Vagina (tissue), 2 donors: ENCODE results near the gene NCR1. TPM values are rescaled to one million over a fixed set of nuclear protein-coding genes. Genes with fewer than 3 reads are reported as not detected.
"Not testable (repeated sequence)": the region's sequence is repeated elsewhere in the genome, so short reads cannot be mapped to it uniquely, and the experiment has no call there.

Experiments
- DNase-seq, 2 donors: peaks; one replicate each; pipeline ENCODE4 v3.0.0-alpha.2; 2017; ENCODE audit errors: extremely low spot score in 2 of 2
- H3K27ac ChIP-seq: fragments of 200-600 bp; sonication (generic); one replicate; pipeline ENCODE4 v1.5.1; 2019
- H3K27me3 ChIP-seq: fragments of 200-600 bp; sonication (generic); one replicate; pipeline ENCODE4 v1.5.1; 2019
- H3K36me3 ChIP-seq, 2 donors: fragments of 200-600 bp; sonication (generic); one replicate each; pipeline ENCODE4 v1.5.1; 2017 to 2019
- H3K4me1 ChIP-seq: fragments of 200-600 bp; sonication (generic); one replicate; pipeline ENCODE4 v1.5.1; 2019
- H3K4me3 ChIP-seq, 2 donors: fragments of 200-600 bp; sonication (generic); 1 replicate in 1 of 2; 2 replicates in 1 of 2; pipeline ENCODE4 v1.5.1; 2016 to 2019
- H3K9me3 ChIP-seq: fragments of 200-600 bp; sonication (generic); one replicate; pipeline ENCODE4 v1.5.1; 2019
- CTCF ChIP-seq, 3 experiments: fragments of 450-650 bp in 2 of 3; fragments of 200-600 bp in 1 of 3; sonication (generic) in 1 of 3; IDR thresholded peaks; one replicate each; pipeline ENCODE4 v1.5.1; 2017 to 2019; ENCODE audit warnings: antibody characterized with exemption in 3 of 3, mild to moderate bottlenecking in 2 of 3, moderate library complexity in 2 of 3
- POLR2A ChIP-seq, 2 donors: fragments of 450-650 bp; IDR thresholded peaks; one replicate each; pipeline ENCODE4 v1.6.1; 2017; ENCODE audit warnings: antibody characterized with exemption in 2 of 2, mild to moderate bottlenecking in 2 of 2, moderate library complexity in 2 of 2
- POLR2AphosphoS5 ChIP-seq, 2 donors: sonication (generic); formaldehyde crosslinking; IDR thresholded peaks; one replicate each; pipeline ENCODE4 v1.9.0; 2017; ENCODE audit warnings: antibody characterized with exemption in 2 of 2, mild to moderate bottlenecking in 2 of 2, low read depth in 1 of 2; ENCODE audit not compliant: insufficient read depth in 1 of 2
- intact Hi-C: fragments of 100-400 bp; cut with DNase I; formaldehyde crosslinking; loops from one replicate; pipeline ENCODE4 v1.15.1; 2023
- total RNA-seq: library from RNA; depleted of rRNA; stranded (reverse); fragments of >200 nt; gene quantifications from one replicate; pipeline ENCODE4 v1.2.3, GENCODE V29; 2016

The NCR1 gene
- total RNA-seq, 1 donor from 2014 or later: 2.7 TPM

- DNase-seq: no peak
- no peaks in the 10 kb centered on the region for H3K27me3 ChIP-seq
- no peaks in the 10 kb centered on the region for H3K36me3 ChIP-seq
- TF ChIP-seq POLR2A (IDR thresholded peaks at IDR 0.05) (no peak), CTCF (IDR thresholded peaks at IDR 0.05) (no peak), POLR2AphosphoS5 (IDR thresholded peaks at IDR 0.05; ENCODE audit: insufficient read depth in 1 of 2, low read depth in 1 of 2) (no peak)
- H3K4me3 ChIP-seq: no peak overlapping the region
- no peaks in the 10 kb centered on the region for H3K4me1 ChIP-seq
- H3K27ac ChIP-seq: no peak overlapping the region
- intact Hi-C loops: no loop called here
- H3K9me3 ChIP-seq: no peaks in the 10 kb centered on the region
These were observed 12.6 kb downstream of the NCR1 start for GRCh38 chr19:54918499-54918898.

GRCh38 chr19:54919646-54920563 is 14.0 kb downstream of the NCR1 start:
- H3K27ac ChIP-seq, H3K27me3 ChIP-seq, H3K9me3 ChIP-seq, intact Hi-C loops, H3K4me3 ChIP-seq, H3K4me1 ChIP-seq, DNase-seq, H3K36me3 ChIP-seq: not testable (repeated sequence)

GRCh38 chr19:54921082-54921481 is 15.1 kb downstream of the NCR1 start:
- no peak for DNase-seq
- no peaks in the 10 kb centered on the region for H3K9me3 ChIP-seq
- intact Hi-C loops: no loop called here
- TF ChIP-seq POLR2A (IDR thresholded peaks at IDR 0.05): no peak
- TF ChIP-seq CTCF (IDR thresholded peaks at IDR 0.05): no peak
- no peak for TF ChIP-seq POLR2AphosphoS5 (IDR thresholded peaks at IDR 0.05; ENCODE audit: insufficient read depth in 1 of 2, low read depth in 1 of 2)
- H3K27me3 ChIP-seq: no peaks in the 10 kb centered on the region
- no peaks in the 10 kb centered on the region for H3K4me1 ChIP-seq
- no peaks in the 10 kb centered on the region for H3K36me3 ChIP-seq
- no peak overlapping the region for H3K27ac ChIP-seq
- no peak overlapping the region for H3K4me3 ChIP-seq

- TF ChIP-seq POLR2A (IDR thresholded peaks at IDR 0.05): no peak
- TF ChIP-seq CTCF (IDR thresholded peaks at IDR 0.05): no peak
- no peak for TF ChIP-seq POLR2AphosphoS5 (IDR thresholded peaks at IDR 0.05; ENCODE audit: insufficient read depth in 1 of 2, low read depth in 1 of 2)
- no peak overlapping the region for H3K4me3 ChIP-seq
- H3K27me3 ChIP-seq: no peaks in the 10 kb centered on the region
- H3K27ac ChIP-seq: no peak overlapping the region
- DNase-seq: no peak
- H3K36me3 ChIP-seq: no peaks in the 10 kb centered on the region
- no peaks in the 10 kb centered on the region for H3K9me3 ChIP-seq
- H3K4me1 ChIP-seq: no peaks in the 10 kb centered on the region
- intact Hi-C loops: no loop called here
These were observed 17.3 kb downstream of the NCR1 start for GRCh38 chr19:54923276-54923675.

GRCh38 chr19:54928299-54928698 is 22.4 kb downstream of the NCR1 start:
- no peaks in the 10 kb centered on the region for H3K4me1 ChIP-seq
- H3K36me3 ChIP-seq: no peaks in the 10 kb centered on the region
- DNase-seq: no peak
- no peak overlapping the region for H3K4me3 ChIP-seq
- no peak for TF ChIP-seq POLR2A (IDR thresholded peaks at IDR 0.05)
- intact Hi-C loops: no loop called here
- H3K27ac ChIP-seq: no peak overlapping the region
- H3K9me3 ChIP-seq: no peaks in the 10 kb centered on the region
- no peaks in the 10 kb centered on the region for H3K27me3 ChIP-seq

- Histone ChIP-seq H3K9me3 (no peaks in the 10 kb centered on the region), H3K27me3 (no peaks in the 10 kb centered on the region), H3K4me3 (no peak overlapping the region), H3K36me3 (no peaks in the 10 kb centered on the region), H3K27ac (no peak overlapping the region), H3K4me1 (no peaks in the 10 kb centered on the region)
- DNase-seq: no peak
- intact Hi-C loops: no loop called here
- no peak for TF ChIP-seq POLR2AphosphoS5 (IDR thresholded peaks at IDR 0.05; ENCODE audit: insufficient read depth in 1 of 2, low read depth in 1 of 2)
- TF ChIP-seq CTCF (IDR thresholded peaks at IDR 0.05): no peak
- TF ChIP-seq POLR2A (IDR thresholded peaks at IDR 0.05): no peak
These were observed 32.0 kb downstream of the NCR1 start for GRCh38 chr19:54937926-54938325.
